H1 (cell line): ENCODE data around the gene ANO2.

Experiments used
- BRCA1 ChIP-seq: IDR thresholded peaks from 2 replicates; pipeline ENCODE4 v1.6.1; 2012; ENCODE audit warnings: low read depth, low read length, improper control_type of control experiment
- CREB1 ChIP-seq: IDR thresholded peaks from 2 replicates; pipeline ENCODE4 v1.6.1; 2012; ENCODE audit warnings: inconsistent platforms
- CTCF ChIP-seq, 3 experiments: IDR thresholded peaks; 1 replicate in 2 of 3; 2 replicates in 1 of 3; pipeline versions ENCODE4 v1.5.1 to v1.6.1; 2011; ENCODE audit warnings: low read length in 3 of 3, mild to moderate bottlenecking in 3 of 3, inconsistent platforms in 2 of 3, low read depth in 1 of 3, moderate library complexity in 1 of 3; ENCODE audit not compliant: insufficient read depth in 1 of 3; ENCODE audit errors: control extremely low read depth in 1 of 3
- EZH2 ChIP-seq: fragments of 200-600 bp; sonication (generic); IDR thresholded peaks from 2 replicates; pipeline ENCODE4 v1.7.1; 2012; ENCODE audit warnings: low read depth, mild to moderate bottlenecking, moderate library complexity, low read length, inconsistent platforms; ENCODE audit not compliant: severe bottlenecking
- JUND ChIP-seq: IDR thresholded peaks from 2 replicates; pipeline ENCODE4 v1.6.1; 2011; ENCODE audit warnings: mild to moderate bottlenecking, improper control_type of control experiment, low read length
- MAX ChIP-seq: IDR thresholded peaks from 2 replicates; pipeline ENCODE4 v1.6.1; 2012; ENCODE audit warnings: inconsistent platforms
- POLR2A ChIP-seq, 2 experiments: IDR thresholded peaks; 1 replicate in 1 of 2; 2 replicates in 1 of 2; pipeline ENCODE4 v1.6.1; 2011; ENCODE audit warnings: low read depth in 2 of 2, low read length in 2 of 2, mild to moderate bottlenecking in 2 of 2; ENCODE audit errors: control extremely low read depth in 1 of 2
- SAP30 ChIP-seq: fragments of 300-600 bp; sonication (generic); IDR thresholded peaks from 2 replicates; pipeline ENCODE4 v1.7.1; 2012; ENCODE audit warnings: low read length, moderate library complexity, mild to moderate bottlenecking, inconsistent platforms; ENCODE audit not compliant: insufficient read depth, insufficient replicate concordance
- ZNF274 ChIP-seq: IDR thresholded peaks from 2 replicates; pipeline ENCODE4 v1.7.0; 2012; ENCODE audit warnings: low read length, borderline replicate concordance; ENCODE audit errors: extremely low read depth

- no peak for TF ChIP-seq POLR2A (IDR thresholded peaks at IDR 0.05; ENCODE audit: control extremely low read depth in 1 of 2, low read depth in 2 of 2, low read length in 2 of 2)
- TF ChIP-seq JUND = no peak
- no peak for TF ChIP-seq CTCF (IDR thresholded peaks at IDR 0.05; ENCODE audit: control extremely low read depth in 1 of 3, insufficient read depth in 1 of 3, low read depth in 1 of 3, low read length in 3 of 3)
- TF ChIP-seq CREB1 = no peak
- no peak for TF ChIP-seq SAP30
- TF ChIP-seq MAX = no peak
- no peak for TF ChIP-seq BRCA1
- no peak for TF ChIP-seq EZH2
- no peak for TF ChIP-seq ZNF274
These were observed 9.0 kb upstream of the ANO2 start for GRCh38 chr12:5953835-5954586.
